Measurements from ENCODE around the gene PDE1A.

DNA sequence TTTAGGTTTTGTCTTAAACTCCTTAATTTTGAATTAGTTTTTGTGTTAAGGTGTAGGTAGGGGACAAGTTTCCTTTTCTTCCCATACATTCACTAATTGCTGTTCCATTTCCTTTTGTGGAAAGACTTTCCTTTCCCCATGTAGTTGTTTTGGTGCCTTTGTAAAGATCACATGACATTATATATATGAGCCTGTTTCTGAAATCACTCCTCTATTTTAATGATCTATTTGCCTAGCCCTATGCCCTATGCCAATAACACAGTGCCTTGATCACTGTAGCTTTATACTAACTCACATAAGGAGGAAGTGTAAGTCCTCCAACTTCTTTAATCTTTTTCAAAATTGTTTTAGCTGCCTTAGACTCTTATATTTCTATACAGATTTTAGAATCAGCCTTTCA, 229.3 kb downstream of the PDE1A start:
- TF ChIP-seq, protein P1, sequence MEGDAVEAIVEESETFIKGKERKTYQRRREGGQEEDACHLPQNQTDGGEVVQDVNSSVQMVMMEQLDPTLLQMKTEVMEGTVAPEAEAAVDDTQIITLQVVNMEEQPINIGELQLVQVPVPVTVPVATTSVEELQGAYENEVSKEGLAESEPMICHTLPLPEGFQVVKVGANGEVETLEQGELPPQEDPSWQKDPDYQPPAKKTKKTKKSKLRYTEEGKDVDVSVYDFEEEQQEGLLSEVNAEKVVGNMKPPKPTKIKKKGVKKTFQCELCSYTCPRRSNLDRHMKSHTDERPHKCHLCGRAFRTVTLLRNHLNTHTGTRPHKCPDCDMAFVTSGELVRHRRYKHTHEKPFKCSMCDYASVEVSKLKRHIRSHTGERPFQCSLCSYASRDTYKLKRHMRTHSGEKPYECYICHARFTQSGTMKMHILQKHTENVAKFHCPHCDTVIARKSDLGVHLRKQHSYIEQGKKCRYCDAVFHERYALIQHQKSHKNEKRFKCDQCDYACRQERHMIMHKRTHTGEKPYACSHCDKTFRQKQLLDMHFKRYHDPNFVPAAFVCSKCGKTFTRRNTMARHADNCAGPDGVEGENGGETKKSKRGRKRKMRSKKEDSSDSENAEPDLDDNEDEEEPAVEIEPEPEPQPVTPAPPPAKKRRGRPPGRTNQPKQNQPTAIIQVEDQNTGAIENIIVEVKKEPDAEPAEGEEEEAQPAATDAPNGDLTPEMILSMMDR (IDR thresholded peaks at IDR 0.05), result no peak
- TF ChIP-seq POLR2A (IDR thresholded peaks at IDR 0.05), result no peak

All from thyroid gland (tissue), 4 donors.